Stimulated activated CD4-positive, alpha-beta T cell treated with anti-CD3 and anti-CD28 coated beads, Interleukin-12 subunit alpha, Interleukin-12 subunit beta, amount 100 ng/mL, for 24 hours (primary cell): Measurements from ENCODE around the gene ACAP2.
"Not testable (repeated sequence)": the region's sequence is repeated elsewhere in the genome, so short reads cannot be mapped to it uniquely, and the experiment has no call there.

Experiments used
- DNase-seq, 2 experiments: peaks; one replicate each; pipeline ENCODE4 v3.0.0-alpha.2; 2020; ENCODE audit warnings: low read depth in 2 of 2

ACAP2 gene

DNA sequence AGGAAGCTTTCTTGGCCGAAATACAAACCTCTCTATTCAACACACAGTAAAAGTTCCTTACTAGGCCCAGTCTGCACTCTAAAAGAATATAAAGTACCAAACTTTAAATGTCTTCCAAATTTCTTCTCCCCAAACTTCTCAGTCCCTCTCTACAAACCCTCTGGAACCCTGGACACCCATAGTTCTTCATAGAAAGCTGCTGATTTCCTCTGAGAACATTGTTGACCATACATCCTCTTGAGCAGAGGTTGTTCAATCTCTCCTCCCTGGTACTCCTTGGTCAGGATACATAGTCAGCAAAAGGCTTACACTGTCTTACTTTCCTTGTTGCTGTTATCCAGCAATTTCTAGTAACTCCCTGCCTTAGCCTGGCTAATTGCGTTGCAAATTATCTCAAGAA is 3.1 kb upstream of the ACAP2 start:
- no peak for DNase-seq

DNA sequence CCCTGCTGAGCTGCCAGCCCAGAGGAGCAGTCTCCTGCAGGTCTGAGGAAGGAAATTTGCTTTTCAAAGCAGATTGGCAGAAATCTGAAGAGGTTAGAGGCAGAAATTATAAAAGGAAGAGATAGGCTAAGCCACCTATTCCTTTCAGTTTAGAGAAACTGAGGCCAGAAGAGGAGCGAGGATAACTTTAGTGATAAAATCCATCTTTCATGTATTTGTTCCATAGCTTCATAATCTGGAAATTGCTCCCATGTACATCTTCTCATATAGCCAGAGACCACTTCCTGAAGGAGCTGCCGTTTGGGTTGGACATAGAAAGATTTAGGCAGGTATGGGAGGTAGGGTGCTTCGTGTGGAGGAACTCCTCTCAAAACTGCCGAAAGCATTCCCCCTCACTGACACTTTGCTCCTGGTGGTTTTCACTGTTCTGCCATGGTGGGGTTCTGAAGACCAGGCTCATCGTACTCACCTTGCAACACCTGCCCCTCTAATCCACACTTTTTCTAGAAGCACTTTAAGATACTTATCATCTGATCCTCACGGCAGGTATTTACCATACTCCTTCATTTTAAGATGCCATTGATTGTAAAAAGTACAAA is 670 bp upstream of the ACAP2 start:
- no peak for DNase-seq

DNA sequence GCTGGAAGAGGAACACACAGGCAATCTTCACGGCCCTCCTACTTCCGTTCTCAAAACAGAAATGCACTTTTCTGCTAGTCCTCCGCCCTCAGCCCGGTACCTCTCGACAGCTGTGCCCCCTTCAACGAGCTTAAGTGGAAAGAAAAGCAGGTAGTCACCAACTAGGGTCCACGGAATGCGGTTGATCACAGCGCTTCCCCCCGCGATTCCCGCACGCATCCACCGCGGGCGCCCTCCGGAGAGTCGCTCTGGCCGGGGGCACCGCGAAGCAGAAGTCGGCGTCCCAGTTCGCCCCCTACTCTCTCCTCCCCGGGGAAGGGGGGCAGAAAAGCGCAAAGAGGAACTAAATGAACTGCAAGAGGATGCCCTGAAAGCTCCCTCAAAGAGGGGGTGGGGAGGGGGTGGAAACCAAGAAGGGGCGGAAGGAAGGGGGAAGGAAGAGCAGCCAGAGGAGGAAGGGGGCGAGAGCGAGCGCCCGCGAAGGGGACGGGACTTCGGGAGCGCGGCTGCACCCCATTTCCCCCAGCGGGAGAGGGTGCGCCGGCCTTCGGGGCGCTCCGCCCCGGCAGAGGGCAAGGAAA is 738 bp downstream of the ACAP2 start:
- peak; percentile 12 to 29 for DNase-seq

DNA sequence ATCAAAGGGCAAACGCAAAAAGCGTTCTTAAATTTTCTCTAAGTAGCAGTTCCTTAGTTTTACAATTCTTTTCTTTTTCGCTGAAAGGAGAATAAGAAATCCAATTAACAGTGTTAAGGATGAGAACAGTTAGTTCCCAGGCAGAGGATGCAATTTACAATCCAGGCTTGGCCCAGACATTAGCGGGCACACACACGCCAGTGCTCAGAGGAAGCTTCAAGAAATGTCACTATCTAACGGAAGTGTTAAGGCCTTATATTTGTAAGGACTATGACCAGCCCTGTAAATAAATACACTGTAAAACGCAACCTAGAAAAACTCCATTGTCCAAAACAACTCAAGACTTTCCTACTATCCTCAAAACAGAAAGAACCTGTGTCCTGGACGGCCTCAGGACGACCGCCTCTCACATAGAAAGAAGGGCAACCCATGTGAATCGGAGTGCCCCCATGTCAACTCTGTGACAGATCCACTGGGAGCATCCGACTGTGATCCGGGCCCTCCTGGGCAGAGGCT is 1.3 kb downstream of the ACAP2 start:
- no peak for DNase-seq

DNA sequence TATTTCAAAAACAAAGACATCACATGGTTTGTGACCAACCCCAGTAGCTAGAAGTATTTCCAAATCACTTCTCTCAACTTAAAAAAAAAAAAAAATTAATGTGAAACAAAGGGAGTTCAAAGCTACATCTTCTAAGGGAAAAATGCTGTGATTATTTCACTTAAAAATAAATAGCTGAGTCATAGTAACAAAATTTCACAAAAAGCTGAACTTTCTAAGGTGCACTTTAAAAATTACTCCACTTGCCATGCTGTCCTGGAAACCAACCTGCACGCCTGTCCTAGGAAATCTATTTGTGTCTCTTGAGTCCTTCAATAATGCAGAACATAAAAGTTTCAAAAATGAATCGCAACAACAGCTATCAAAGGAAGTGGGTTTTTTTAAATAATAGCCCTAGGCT is 1.8 kb downstream of the ACAP2 start:
- DNase-seq: no peak

DNA sequence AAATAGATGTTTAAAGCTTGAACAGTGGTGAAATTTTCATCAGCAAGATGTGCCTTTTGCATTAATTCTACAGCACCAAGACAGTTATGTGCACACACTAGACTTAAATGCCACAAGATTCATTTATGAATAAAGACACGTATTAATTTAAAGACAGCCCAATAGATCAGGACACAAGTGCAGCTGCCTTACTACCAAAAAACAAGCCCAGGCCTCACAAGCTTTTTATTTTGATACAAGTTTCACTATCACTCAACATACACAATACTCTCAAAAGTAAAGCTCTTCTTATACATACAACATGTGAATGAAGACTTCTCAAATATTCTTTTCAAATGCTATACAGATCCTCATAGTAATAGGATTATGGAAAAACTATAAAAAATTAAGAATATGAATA is 2.4 kb downstream of the ACAP2 start:
- DNase-seq: no peak

DNA sequence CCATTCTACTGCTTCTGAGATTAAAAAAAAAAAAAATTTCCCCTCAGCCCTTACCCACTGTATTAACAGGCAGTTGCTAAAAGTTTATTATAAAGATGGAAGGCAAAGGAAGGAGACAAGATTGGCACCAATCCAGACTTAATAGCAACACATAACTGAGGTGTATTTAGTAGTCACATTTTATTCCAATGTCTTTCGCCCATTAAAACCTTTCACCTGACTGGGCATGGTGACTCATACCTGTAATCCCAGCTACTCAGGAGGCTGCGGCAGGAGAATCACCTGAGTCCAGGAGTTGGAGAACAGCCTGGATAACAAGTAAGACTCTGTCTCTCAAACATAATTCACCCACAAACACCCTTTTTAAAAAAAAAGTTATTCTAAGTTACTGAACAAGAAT is 4.4 kb downstream of the ACAP2 start:
- DNase-seq: no peak

DNA sequence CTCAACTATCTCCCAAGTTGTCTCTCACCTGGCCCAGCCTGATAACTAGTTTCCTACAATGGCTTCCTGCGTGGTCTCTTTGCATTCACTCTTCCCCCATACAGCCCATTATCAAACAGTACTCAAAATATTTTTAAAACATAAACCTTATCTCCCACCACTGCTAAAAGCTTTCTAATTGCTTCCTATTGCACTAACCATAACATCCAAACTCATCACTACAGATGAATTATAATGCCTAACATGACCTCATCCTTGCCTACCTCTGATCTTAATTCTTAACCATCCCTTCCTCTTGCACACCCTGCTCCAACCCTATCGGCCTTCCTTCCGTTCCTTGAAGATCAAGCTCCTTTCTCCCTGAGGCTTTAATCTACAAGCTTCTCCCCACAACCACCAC is 17.0 kb downstream of the ACAP2 start:
- no peak for DNase-seq

DNA sequence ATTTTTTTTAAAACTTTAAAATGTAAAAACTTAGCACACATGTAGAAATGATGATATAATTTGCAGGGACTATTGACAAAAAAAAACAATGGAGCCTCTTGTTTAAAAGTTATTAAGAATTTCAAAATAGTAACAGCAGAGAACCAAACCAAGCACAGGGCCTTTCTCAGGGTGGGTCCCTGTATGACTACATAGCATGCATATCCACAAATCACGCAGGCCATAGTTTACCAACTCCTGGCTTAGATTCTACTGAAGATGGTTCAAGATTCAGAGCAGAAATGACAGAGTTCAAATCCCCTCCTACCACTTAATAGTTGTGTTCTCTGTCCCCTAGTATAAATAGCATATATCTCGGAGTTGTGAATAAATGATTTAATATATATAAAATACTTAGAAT is 19.0 kb downstream of the ACAP2 start:
- no peak for DNase-seq

DNA sequence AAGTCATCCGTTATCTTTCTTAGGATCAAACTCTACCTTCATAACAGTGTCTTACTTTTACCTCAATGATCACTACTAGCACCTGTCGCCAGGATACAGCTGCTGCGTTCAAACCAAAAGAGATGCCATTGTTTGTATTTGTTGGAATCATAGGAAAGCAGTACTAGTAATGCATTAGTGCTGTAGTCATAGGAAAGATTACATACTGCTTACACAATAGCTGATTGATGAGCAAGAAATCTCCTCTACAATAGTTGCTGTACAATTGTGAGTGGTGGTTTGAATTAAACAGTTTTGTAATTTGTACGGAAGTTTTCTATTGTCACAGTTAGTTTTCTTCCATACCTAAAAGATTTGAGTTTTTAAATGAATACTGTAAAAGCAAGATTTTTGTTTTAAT is 21.4 kb downstream of the ACAP2 start:
- no peak for DNase-seq

DNA sequence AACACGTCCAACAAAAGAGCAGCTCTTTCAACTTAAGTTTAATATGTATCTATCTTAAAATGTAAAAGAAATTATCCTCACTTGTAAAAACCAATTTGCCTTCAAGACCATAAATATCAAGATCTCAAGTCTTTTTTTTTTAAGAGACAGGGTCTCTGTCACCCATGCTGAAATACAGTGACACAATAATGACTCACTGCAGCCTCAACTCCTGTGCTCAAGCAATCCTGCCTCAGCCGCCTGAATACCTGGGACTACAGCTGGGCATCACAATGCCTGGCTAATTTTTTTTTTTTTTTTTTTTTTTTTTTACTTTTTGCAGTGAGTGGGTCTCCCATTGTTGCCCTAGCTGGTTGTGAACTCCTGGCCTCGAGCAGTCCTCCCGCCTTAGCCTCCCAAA is 26.0 kb downstream of the ACAP2 start:
- DNase-seq: no peak

DNA sequence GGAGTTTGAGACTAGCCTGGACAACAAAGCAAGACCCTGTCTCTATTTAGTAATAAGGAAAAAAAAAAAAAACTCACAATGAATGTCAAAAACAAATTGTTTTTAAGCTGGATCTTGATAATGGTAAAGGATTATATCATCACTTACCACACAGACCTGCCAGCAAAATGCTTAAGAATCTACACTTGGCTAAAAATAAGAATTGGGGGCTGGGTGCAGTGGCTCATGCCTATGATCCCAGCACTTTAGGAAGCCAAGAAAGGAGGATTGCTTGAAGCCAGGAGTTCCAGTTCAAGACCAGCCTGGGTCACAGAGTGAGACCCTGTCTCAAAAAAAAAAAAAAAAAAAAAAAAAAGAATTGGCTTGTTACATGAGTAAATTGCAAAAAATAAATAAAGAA is 31.0 kb downstream of the ACAP2 start:
- DNase-seq: no peak

DNA sequence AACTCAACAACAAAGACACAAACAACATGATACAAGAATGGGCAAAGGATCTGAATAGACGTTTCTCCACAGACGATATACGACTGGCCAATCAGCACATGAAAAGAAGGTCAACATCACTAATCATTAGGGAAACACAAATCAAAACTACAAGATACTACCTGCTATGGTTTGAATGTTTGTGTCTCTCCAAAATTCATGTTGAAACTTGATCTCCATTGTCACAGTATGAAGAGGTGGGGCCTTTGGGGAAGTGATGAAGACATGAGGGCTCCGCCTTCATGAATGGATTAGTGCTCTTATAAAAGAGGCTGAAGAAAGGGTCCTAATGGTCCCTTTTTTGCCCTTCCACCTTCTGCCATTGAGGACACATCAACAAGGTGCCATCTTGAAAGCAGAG is 32.3 kb downstream of the ACAP2 start:
- DNase-seq: no peak

DNA sequence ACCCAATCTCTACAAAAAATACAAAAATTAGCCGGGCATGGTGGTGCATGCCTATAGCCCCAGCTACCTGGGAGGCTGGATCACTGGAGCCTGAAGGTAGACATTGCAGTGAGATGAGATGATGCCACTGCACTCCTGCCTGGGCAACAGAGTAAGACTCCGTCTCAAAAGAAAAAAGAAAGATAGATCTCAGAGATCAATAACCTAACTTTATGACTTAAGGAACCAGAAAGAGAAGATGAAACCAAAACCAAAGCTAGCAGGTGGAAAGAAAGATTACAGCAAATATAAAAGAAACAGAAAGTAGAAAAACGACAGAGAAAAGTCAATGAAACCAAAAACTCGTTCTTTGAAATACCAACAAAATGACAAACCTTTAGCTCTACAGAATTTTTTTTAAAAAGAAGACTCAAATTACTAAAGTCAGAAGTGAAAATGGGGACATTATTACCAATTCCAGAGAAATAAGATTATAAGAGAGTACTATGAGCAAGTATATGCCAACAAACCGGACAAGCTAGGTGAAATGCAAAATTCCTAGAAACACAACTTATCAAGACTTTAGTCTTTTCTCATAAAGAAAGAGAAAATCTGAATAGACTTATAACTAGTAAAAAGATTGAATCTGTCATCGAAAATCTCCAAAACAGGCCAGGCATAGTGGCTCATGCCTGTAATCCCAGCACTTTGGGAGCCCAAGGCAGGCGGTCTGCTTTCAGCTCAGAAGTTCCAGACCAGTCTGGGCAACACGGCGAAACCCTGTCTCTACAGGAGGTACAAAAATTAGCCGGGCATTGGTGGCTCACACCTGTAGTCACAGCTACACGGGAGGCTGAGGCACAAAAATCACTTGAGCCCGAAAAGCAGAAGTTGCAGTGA is 35.0 kb downstream of the ACAP2 start:
- no peak for DNase-seq

DNA sequence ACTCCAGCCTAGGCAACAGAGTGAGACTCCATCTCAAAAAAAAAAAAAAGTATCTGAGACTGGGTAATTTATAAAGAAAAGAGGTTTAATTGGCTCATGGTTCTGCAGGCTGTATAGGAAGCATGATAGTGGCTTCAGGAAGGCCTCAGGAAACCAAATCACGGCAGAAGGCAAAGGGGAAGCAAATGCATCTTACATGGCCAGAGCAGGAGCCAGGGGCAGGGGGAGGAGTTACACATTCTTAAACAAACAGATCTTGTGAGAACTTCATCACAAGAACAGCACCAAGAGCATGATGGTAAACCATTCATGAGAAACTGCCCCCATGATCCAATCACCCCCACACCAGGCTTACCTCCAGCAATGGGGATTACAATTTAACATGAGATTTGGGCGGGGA is 37.2 kb downstream of the ACAP2 start:
- DNase-seq: no peak

DNA sequence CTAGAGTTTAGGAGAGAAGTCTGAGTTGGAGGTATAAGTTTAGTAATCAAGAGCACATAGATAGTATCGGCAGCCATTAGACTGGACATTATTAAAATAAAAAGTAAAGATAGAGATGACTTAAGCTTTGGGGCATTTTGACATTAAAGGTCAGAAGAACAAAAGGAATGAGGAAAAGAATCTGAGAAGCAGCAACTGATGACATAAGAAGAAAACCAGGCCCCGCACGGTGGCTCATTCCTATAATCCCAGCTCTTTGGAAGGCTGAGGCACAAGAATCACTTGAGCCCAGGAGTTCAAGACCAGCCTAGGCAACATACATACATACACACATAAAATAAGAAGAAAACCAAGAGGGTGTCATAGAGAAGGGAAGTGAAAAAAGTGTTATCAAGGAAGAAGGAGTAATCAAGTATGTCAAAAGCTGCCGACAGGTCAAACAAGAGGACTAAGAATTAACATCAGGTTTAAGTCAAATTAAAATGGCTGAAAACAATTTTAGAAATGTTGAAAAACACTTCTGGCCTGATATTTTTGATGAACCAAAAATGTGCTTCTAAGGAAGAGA is 38.9 kb downstream of the ACAP2 start:
- DNase-seq: no peak

DNA sequence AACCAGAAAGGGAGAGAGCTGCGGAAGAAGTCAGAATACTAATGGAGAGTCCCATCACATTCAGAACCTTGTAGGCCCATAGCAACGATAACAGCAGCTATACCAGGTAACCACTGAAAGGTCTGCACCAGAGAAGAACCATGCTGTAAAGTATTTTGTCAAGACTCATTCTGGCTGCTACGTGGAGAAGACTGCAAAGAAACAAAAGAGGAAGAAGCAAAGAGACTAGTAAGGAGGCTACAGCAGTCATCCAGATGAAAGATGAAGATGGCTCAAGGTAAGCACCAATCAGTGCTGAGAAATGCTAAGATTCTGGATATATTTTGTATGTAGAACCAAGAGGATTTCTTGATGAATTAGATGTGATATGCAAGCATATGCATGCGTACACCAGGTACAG is 39.6 kb downstream of the ACAP2 start:
- DNase-seq: no peak

DNA sequence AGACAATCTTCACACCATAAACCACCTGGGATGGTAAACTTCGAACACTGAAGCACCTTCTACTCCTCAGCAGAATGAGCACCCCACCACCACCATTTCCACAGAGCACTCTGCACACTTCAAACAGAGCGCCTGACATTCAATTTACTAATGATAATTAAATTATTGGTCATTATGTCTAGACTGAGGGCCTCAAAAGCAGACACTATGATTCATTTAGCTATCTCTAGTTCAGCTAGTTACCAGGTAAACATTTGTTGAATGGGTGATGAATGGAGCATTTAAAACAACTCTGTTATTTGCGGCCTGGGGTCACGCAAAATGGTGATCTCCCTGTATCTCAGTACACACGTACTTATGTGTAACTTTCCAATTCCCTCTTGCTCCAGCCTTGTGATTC is 40.9 kb downstream of the ACAP2 start:
- DNase-seq: no peak

DNA sequence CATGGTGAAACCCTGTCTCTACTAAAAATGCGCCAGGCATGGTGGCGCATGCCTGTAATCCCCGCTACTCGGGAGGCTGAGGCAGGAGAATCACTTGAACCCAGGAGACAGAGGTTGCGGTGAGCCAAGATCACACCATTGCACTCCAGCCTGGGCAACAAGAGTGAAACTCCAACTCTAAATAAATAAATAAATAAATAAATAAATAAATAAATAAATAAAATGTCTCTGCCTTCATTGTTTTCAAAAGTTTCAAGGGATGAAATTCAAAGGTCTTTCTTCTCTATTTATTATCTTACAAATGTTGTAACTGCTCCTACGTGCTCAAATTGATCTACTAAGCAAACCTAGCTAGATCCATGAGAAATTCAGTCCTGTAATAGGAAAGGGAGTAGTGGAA is 44.4 kb downstream of the ACAP2 start:
- DNase-seq: not testable (repeated sequence)

DNA sequence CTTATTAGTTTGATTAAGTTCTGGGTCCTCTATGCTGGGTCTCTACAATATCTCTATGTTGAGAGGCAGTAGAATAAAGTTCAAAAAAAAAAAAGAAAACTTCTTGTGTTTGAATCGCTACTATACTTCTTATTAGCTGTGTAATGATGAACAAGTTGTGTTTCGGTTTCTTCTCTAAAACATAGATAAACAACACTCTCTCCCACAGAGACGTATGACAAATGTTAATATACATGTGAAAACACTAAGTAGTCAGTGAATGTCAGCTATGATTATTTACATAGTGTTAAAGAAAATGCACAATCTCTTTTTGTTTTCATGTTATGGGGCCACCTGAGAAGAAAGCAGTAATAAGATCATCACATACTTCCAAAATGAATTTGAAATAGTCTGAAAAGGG is 45.3 kb downstream of the ACAP2 start:
- no peak for DNase-seq

DNA sequence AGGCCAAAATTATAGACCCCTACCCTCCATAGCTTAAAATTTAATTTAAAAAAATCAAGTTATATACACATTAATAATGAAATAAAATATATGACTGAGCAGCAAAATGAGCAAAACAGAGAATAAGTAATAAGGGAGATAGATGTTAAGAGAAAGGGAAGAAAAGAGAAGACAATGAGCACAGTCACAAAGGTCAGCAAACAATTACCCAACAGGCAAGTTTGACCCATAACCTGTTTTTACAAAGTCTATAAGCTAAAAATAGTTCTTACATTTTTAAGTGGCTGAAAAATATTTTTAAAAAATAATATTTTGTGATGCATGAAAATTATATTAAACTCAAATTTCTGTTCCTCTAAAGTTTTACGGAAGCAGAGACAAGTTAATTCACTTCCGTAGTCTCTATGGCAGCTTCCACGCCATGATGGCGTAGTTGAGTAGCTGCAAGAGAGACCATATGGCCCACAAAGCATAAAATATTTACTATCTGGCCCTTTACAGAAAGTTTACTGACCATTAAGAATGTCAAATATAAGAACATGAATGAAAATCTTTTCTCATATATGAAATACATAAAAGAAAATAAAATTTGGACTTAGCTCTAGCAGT is 47.5 kb downstream of the ACAP2 start:
- DNase-seq: no peak

DNA sequence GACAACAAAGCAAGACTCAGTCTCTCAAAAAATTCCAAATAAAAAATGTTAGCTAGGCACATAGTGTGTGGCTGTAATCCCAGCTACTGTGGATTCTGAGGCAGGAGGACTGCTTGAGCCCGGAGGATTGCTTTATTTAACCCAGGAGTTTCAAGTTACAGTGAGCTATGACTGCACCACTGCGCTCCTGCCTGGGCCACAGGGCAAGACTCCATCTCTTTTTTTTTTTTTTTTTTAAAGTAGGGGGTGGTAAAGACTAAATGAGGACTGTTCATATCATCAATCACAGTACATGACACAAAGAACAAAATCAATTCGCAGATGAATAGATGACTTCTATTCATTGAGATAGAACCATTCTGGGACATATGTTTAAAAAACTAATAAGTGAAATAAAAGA is 48.1 kb downstream of the ACAP2 start:
- no peak for DNase-seq
